ENCODE measurements around the gene FAM43B.

DNA sequence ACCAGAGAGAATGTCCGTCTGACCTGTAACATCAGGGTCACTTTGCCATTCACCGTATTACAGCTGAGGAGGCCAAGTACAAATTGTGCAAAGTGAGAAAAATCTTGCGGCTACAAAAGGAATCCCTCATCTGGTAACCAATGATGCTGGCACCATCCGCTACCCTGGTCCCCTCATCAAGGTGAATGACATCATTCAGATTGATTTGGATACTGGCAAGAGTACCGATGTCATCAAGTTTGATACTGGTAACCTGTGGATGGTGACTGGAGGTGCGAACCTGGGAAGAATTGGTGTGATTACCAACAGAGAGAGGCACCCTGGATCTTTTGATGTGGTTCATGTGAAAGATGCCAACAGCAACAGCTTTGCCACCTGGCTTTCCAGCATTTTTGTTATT, 26.1 kb upstream of the FAM43B start:
- TF ChIP-seq, protein P1, sequence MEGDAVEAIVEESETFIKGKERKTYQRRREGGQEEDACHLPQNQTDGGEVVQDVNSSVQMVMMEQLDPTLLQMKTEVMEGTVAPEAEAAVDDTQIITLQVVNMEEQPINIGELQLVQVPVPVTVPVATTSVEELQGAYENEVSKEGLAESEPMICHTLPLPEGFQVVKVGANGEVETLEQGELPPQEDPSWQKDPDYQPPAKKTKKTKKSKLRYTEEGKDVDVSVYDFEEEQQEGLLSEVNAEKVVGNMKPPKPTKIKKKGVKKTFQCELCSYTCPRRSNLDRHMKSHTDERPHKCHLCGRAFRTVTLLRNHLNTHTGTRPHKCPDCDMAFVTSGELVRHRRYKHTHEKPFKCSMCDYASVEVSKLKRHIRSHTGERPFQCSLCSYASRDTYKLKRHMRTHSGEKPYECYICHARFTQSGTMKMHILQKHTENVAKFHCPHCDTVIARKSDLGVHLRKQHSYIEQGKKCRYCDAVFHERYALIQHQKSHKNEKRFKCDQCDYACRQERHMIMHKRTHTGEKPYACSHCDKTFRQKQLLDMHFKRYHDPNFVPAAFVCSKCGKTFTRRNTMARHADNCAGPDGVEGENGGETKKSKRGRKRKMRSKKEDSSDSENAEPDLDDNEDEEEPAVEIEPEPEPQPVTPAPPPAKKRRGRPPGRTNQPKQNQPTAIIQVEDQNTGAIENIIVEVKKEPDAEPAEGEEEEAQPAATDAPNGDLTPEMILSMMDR (IDR thresholded peaks at IDR 0.05; ENCODE audit: low read depth, low read length): no peak
- no peak for TF ChIP-seq EZH2phosphoT487 (IDR thresholded peaks at IDR 0.05; ENCODE audit: low read depth)
